Heart left ventricle (tissue), 13 donors: ENCODE measurements around the gene ZNF865.
"Not testable (repeated sequence)": the region's sequence is repeated elsewhere in the genome, so short reads cannot be mapped to it uniquely, and the experiment has no call there.

Source experiments
- CTCF ChIP-seq, 12 donors: fragments of 200-600 bp; sonication (generic) in 4 of 12; IDR thresholded peaks; one replicate each; pipeline versions ENCODE4 v1.5.0 to v1.8.0; 2018 to 2022; ENCODE audit warnings: antibody characterized with exemption in 12 of 12, mild to moderate bottlenecking in 5 of 12
- POLR2A ChIP-seq, 2 donors: fragments of 450-650 bp; IDR thresholded peaks; one replicate each; pipeline ENCODE4 v1.6.1; 2017; ENCODE audit warnings: antibody characterized with exemption in 2 of 2, mild to moderate bottlenecking in 2 of 2, moderate library complexity in 2 of 2
- donor health status: ischemic (EF 13 %, LVEDD 7.1; RV severe dilation, severe dysfunction).
- donor health status: DM: no; HTN: yes; CAD: no.
- donor health status: DM: no; HTN: no; CAD: no.
- donor health status: ischemic (EF 25% LVEDD 6.9; RV normal size, moderate dysfunction).
- donor health status: ischemic (EF 25% LVEDD 5.7; RV mildly dilated, moderate dysfunction).
- donor health status: ischemic (EF 35%, LVEDD 5.7; RV mildly dilated, moderate dysfunction).
- donor health status: nonischemic (EF 11% LVEDD 7.7; RV severe dilation, severe dysfunction).
- donor health status: DM: yes; HTN: yes; CAD: no.
- donor health status: PGD.
- donor health status: ischemic (EF 29% LVEDD 5.4; RV normal size, mild dysfunction).
- donor health status: nonischemic (EF 23%, LVEDD 6.1; RV moderate dilation, normal function).

DNA sequence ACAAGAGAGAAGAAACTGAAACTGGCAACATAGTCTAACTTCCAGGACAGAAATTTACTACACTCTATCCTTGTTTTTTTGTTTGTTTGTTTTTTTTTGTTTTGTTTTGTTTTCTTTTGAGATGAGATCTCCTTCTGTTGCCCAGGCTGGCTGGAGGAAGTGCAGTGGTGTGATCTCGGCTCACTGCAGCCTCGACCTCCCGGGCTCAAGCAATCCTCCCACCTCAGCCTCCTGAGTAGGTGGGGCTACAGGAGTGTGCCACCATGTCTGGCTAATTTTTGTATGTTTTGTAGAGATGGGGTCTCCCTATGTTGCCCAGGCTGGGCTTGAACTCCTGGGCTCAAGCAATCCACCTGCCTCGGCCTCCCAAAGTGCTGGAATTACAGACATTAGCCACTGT is 23.2 kb upstream of the ZNF865 start:
- TF ChIP-seq CTCF, POLR2A (IDR thresholded peaks at IDR 0.05): not testable (repeated sequence)
